Body of pancreas (tissue), 4 donors: ENCODE measurements around the gene ANKRD28.

Source experiments
- POLR2A ChIP-seq, 3 donors: fragments of 450-650 bp; IDR thresholded peaks; one replicate each; pipeline ENCODE4 v1.6.1; 2016; ENCODE audit warnings: antibody characterized with exemption in 3 of 3, mild to moderate bottlenecking in 2 of 3
- TF ChIP-seq, protein P1 (sequence below), 7 experiments: fragments of 450-650 bp in 4 of 7; fragments of 200-600 bp in 3 of 7; sonication (generic) in 3 of 7; IDR thresholded peaks; one replicate each; pipeline ENCODE4 v1.5.1; 2016 to 2019; ENCODE audit warnings: antibody characterized with exemption in 7 of 7

DNA sequence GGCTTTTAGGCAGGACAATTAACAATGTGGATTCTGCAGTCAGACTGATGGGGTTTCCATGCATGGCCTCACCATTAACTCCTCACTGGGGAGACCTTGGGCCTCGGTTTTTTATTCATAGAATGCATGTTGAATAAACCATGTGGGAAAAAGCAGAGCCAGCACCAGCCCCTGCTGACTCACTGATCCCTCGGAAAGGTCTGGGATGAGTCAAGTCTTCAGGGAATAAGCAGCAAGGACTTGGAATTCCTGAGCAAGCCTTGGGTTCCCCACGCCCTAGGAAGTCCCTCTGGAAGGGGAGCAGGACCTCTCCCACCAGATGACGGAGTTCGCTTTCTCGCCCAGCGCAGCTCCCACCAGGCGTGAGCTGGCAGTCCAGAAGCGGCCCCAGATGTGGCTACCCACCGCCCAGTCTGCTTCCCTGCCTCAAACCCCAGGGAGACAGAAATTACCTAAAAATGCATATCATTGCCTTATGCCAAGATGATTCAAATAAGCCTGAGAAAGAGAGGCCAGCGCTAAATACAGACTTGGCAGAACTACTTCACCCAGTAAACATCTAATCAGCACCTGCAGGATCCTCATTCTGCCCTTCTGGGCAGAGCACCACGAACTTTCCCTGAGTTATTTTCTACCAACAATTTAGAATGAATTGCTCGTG, 150.8 kb downstream of the ANKRD28 start:
- TF ChIP-seq, protein P1, sequence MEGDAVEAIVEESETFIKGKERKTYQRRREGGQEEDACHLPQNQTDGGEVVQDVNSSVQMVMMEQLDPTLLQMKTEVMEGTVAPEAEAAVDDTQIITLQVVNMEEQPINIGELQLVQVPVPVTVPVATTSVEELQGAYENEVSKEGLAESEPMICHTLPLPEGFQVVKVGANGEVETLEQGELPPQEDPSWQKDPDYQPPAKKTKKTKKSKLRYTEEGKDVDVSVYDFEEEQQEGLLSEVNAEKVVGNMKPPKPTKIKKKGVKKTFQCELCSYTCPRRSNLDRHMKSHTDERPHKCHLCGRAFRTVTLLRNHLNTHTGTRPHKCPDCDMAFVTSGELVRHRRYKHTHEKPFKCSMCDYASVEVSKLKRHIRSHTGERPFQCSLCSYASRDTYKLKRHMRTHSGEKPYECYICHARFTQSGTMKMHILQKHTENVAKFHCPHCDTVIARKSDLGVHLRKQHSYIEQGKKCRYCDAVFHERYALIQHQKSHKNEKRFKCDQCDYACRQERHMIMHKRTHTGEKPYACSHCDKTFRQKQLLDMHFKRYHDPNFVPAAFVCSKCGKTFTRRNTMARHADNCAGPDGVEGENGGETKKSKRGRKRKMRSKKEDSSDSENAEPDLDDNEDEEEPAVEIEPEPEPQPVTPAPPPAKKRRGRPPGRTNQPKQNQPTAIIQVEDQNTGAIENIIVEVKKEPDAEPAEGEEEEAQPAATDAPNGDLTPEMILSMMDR (IDR thresholded peaks at IDR 0.05): no peak
- TF ChIP-seq POLR2A (IDR thresholded peaks at IDR 0.05): no peak
